Astrocyte (in vitro differentiated cells and primary cell): ENCODE results near the gene RUSF1. TPM values are rescaled to one million over a fixed set of nuclear protein-coding genes. Genes with fewer than 3 reads are reported as not detected.
"Not testable (repeated sequence)": the region's sequence is repeated elsewhere in the genome, so short reads cannot be mapped to it uniquely, and the experiment has no call there.

ENCODE experiments used
- DNase-seq: peaks from one replicate; pipeline ENCODE4 v3.0.0-alpha.2; 2010; ENCODE audit warnings: low read depth
- FAIRE-seq: peaks from 2 replicates; lab custom pipeline; 2011; peaks lifted over from hg19 to GRCh38; lab: Jason Lieb, UNC
- H2AFZ ChIP-seq: 2 replicates; pipeline ENCODE4 v1.6.0; 2012; ENCODE audit warnings: low read depth, low read length, inconsistent platforms
- H3K27ac ChIP-seq: 2 replicates; pipeline ENCODE4 v1.5.1; 2011; ENCODE audit warnings: low read depth, low read length, inconsistent platforms
- H3K27me3 ChIP-seq: 2 replicates; pipeline ENCODE4 v1.6.0; 2011; ENCODE audit warnings: low read length, inconsistent platforms; ENCODE audit not compliant: insufficient read depth
- H3K36me3 ChIP-seq: 2 replicates; pipeline ENCODE4 v1.5.1; 2011; ENCODE audit warnings: low read length, inconsistent platforms; ENCODE audit not compliant: insufficient read depth
- H3K4me1 ChIP-seq: 2 replicates; pipeline ENCODE4 v1.5.1; 2011; ENCODE audit warnings: low read length, inconsistent platforms; ENCODE audit not compliant: insufficient read depth
- H3K4me2 ChIP-seq: 2 replicates; pipeline ENCODE4 v1.6.0; 2012; ENCODE audit warnings: low read length, inconsistent platforms
- H3K4me3 ChIP-seq: 2 replicates; pipeline ENCODE4 v1.5.1; 2011; ENCODE audit warnings: low read depth, mild to moderate bottlenecking, low read length, inconsistent platforms; ENCODE audit not compliant: insufficient read depth
- H3K79me2 ChIP-seq: 2 replicates; pipeline ENCODE4 v1.6.0; 2012; ENCODE audit warnings: mild to moderate bottlenecking, low read length, inconsistent platforms; ENCODE audit not compliant: insufficient read depth
- H3K9ac ChIP-seq: 2 replicates; pipeline ENCODE4 v1.6.0; 2012; ENCODE audit warnings: mild to moderate bottlenecking, low read length, inconsistent platforms
- H3K9me3 ChIP-seq: 2 replicates; pipeline ENCODE4 v1.5.1; 2012; ENCODE audit warnings: low read depth, mild to moderate bottlenecking, low read length, inconsistent platforms; ENCODE audit not compliant: insufficient read depth
- H4K20me1 ChIP-seq: 2 replicates; pipeline ENCODE4 v1.6.0; 2012; ENCODE audit warnings: low read length, inconsistent platforms; ENCODE audit not compliant: insufficient read depth
- H3K27ac Mint-ChIP-seq: one replicate; pipeline ENCODE4 v1.8.0; 2021; ENCODE audit warnings: mild to moderate bottlenecking, mixed read lengths; ENCODE audit not compliant: unreplicated experiment
- H3K27me3 Mint-ChIP-seq: one replicate; pipeline ENCODE4 v1.8.0; 2021; ENCODE audit warnings: low read depth, mixed read lengths; ENCODE audit not compliant: unreplicated experiment
- H3K36me3 Mint-ChIP-seq: one replicate; pipeline ENCODE4 v1.8.0; 2021; ENCODE audit warnings: low read depth, mixed read lengths; ENCODE audit not compliant: unreplicated experiment
- H3K4me1 Mint-ChIP-seq: one replicate; pipeline ENCODE4 v1.8.0; 2021; ENCODE audit warnings: low read depth, mixed read lengths; ENCODE audit not compliant: unreplicated experiment
- H3K4me3 Mint-ChIP-seq: one replicate; pipeline ENCODE4 v1.8.0; 2021; ENCODE audit warnings: mild to moderate bottlenecking, moderate library complexity, mixed read lengths; ENCODE audit not compliant: unreplicated experiment
- H3K9me3 Mint-ChIP-seq: one replicate; pipeline ENCODE4 v1.8.0; 2021; ENCODE audit warnings: mild to moderate bottlenecking, mixed read lengths; ENCODE audit not compliant: unreplicated experiment
- CTCF ChIP-seq: IDR thresholded peaks from 2 replicates; pipeline ENCODE4 v1.5.1; 2011; ENCODE audit warnings: low read depth, mild to moderate bottlenecking, inconsistent platforms, low read length, moderate library complexity; ENCODE audit not compliant: insufficient read depth
- EZH2 ChIP-seq: IDR thresholded peaks from 2 replicates; pipeline ENCODE4 v1.6.1; 2012; ENCODE audit warnings: mild to moderate bottlenecking, low read length, inconsistent platforms; ENCODE audit not compliant: insufficient read depth
- total RNA-seq: library from RNA; stranded (reverse); gene quantifications from 2 replicates; pipeline ENCODE4 v1.2.1, GENCODE V29; 2021

The RUSF1 gene
- total RNA-seq, 1 donor from 2014 or later = 33.9 TPM

GRCh38 chr16:31507617-31507928 lies 618 bp downstream of the RUSF1 start:
- no peak for TF ChIP-seq CTCF
- no peak for TF ChIP-seq EZH2
- H3K27ac Mint-ChIP-seq = peak overlapping the region; percentile 91
- peak overlapping the region; percentile 79 for H2AFZ ChIP-seq

GRCh38 chr16:31505483-31505882 lies 2.7 kb downstream of the RUSF1 start:
- DNase-seq = no peak
- Mint-ChIP-seq H3K36me3 (no peaks in the 10 kb centered on the region), H3K9me3 (no peaks in the 10 kb centered on the region), H3K27ac (no peak overlapping the region), H3K4me3 (no peak overlapping the region), H3K4me1 (peaks cover 24% of the 10 kb centered on the region), H3K27me3 (no peaks in the 10 kb centered on the region)
- TF ChIP-seq EZH2 (no peak), CTCF (no peak)
- no peaks in the 10 kb centered on the region for H3K9me3 ChIP-seq
- H3K27ac ChIP-seq = no peak overlapping the region
- H3K36me3 ChIP-seq = peaks cover 3% of the 10 kb centered on the region
- H4K20me1 ChIP-seq = peaks cover 8% of the 10 kb centered on the region
- H3K4me1 ChIP-seq = peaks cover 3% of the 10 kb centered on the region
- H3K4me3 ChIP-seq = no peak overlapping the region
- H2AFZ ChIP-seq = no peak overlapping the region
- no peaks in the 10 kb centered on the region for H3K27me3 ChIP-seq
- FAIRE-seq = no peak
- H3K4me2 ChIP-seq = no peak overlapping the region
- peaks cover 36% of the 10 kb centered on the region for H3K79me2 ChIP-seq
- no peak overlapping the region for H3K9ac ChIP-seq

More at GRCh38 chr16:31507617-31507928, 618 bp downstream of the RUSF1 start:
- peaks cover 3% of the 10 kb centered on the region for H3K27me3 Mint-ChIP-seq
- H3K4me2 ChIP-seq = peak overlapping the region; percentile 95
- H3K9me3 Mint-ChIP-seq = no peaks in the 10 kb centered on the region
- H4K20me1 ChIP-seq = no peaks in the 10 kb centered on the region
- H3K4me3 Mint-ChIP-seq = peak overlapping the region; percentile 93
- H3K4me1 ChIP-seq = peaks cover 3% of the 10 kb centered on the region
- H3K9me3 ChIP-seq = peaks cover 2% of the 10 kb centered on the region
- peak overlapping the region; percentile 92 for H3K27ac ChIP-seq
- peaks cover 18% of the 10 kb centered on the region for H3K4me1 Mint-ChIP-seq
- H3K9ac ChIP-seq = peak overlapping the region; percentile 98
- no peaks in the 10 kb centered on the region for H3K36me3 ChIP-seq
- no peak for FAIRE-seq
- no peak for DNase-seq
- H3K36me3 Mint-ChIP-seq = no peaks in the 10 kb centered on the region
- peak overlapping the region; percentile 90 for H3K4me3 ChIP-seq
- H3K79me2 ChIP-seq = peaks cover 31% of the 10 kb centered on the region
- no peaks in the 10 kb centered on the region for H3K27me3 ChIP-seq

- H3K4me3 Mint-ChIP-seq = no peak overlapping the region
- FAIRE-seq = no peak
Observed at GRCh38 chr16:31504159-31504558, 4.0 kb downstream of the RUSF1 start.

GRCh38 chr16:31503555-31503954 lies 4.6 kb downstream of the RUSF1 start:
- FAIRE-seq, DNase-seq, H3K4me2 ChIP-seq, H3K4me3 ChIP-seq, H3K4me3 Mint-ChIP-seq, H3K9me3 ChIP-seq, H3K36me3 ChIP-seq, H3K9ac ChIP-seq, H3K27ac ChIP-seq, H3K9me3 Mint-ChIP-seq, H3K4me1 ChIP-seq, H3K27me3 Mint-ChIP-seq, H2AFZ ChIP-seq, H3K27me3 ChIP-seq, H3K27ac Mint-ChIP-seq: not testable (repeated sequence)
- Mint-ChIP-seq H3K4me1 (peaks cover 17% of the 10 kb centered on the region), H3K36me3 (peaks cover 11% of the 10 kb centered on the region)
- Histone ChIP-seq H3K79me2 (peaks cover 31% of the 10 kb centered on the region), H4K20me1 (peaks cover 15% of the 10 kb centered on the region)

More at GRCh38 chr16:31504159-31504558, 4.0 kb downstream of the RUSF1 start:
- Mint-ChIP-seq H3K27ac (no peak overlapping the region), H3K27me3 (no peaks in the 10 kb centered on the region), H3K9me3 (no peaks in the 10 kb centered on the region), H3K36me3 (peaks cover 5% of the 10 kb centered on the region), H3K4me1 (peaks cover 22% of the 10 kb centered on the region)
- Histone ChIP-seq H3K4me3 (no peak overlapping the region), H3K79me2 (peaks cover 36% of the 10 kb centered on the region), H3K4me2 (no peak overlapping the region), H3K9ac (no peak overlapping the region), H3K9me3 (no peaks in the 10 kb centered on the region), H3K36me3 (peaks cover 8% of the 10 kb centered on the region), H3K27me3 (no peaks in the 10 kb centered on the region), H3K27ac (no peak overlapping the region), H4K20me1 (peaks cover 15% of the 10 kb centered on the region), H2AFZ (no peak overlapping the region), H3K4me1 (peaks cover 3% of the 10 kb centered on the region)
- no peak for DNase-seq
- no peak for TF ChIP-seq CTCF
- no peak for TF ChIP-seq EZH2
